ENCODE results near the gene ARL15. TPM values are rescaled to one million over a fixed set of nuclear protein-coding genes. Genes with fewer than 3 reads are reported as not detected.

ARL15 gene
- total and polyA plus RNA-seq, 2 donors (not counting 3 experiments of a cell fraction or from before 2014, with no cell fraction given): 11.9 to 24.4 TPM

- no peaks in the 10 kb centered on the region for H3K36me3 ChIP-seq (ENCODE audit: control insufficient read depth in 2 of 2, extremely low read depth in 1 of 2, insufficient read depth in 2 of 2, low read length in 2 of 2)
- TF ChIP-seq EZH2 (IDR thresholded peaks at IDR 0.05; ENCODE audit: borderline replicate concordance, low read depth, low read length, severe bottlenecking): no peak
- TF ChIP-seq POLR2AphosphoS5 (IDR thresholded peaks at IDR 0.05; ENCODE audit: insufficient read depth, low read depth, low read length): no peak
- TF ChIP-seq JUN (IDR thresholded peaks at IDR 0.05; ENCODE audit: borderline replicate concordance, insufficient read depth, insufficient read length, low read depth): no peak
- no peak for TF ChIP-seq CTCF (IDR thresholded peaks at IDR 0.05; ENCODE audit: extremely low read depth in 1 of 2, insufficient read depth in 1 of 2, low read depth in 1 of 2, low read length in 2 of 2)
- TF ChIP-seq GATA2 (IDR thresholded peaks at IDR 0.05; ENCODE audit: insufficient read depth, insufficient read length, low read depth, low read length): no peak
- H3K79me2 ChIP-seq (ENCODE audit: control insufficient read depth, insufficient read depth, low read length): no peaks in the 10 kb centered on the region
- intact Hi-C loops (cut with micrococcal nuclease): no loop called here
- no peak overlapping the region for H2AFZ ChIP-seq (ENCODE audit: low read depth, low read length)
- no peaks in the 10 kb centered on the region for H3K27me3 ChIP-seq (ENCODE audit: control insufficient read depth in 2 of 2, insufficient read depth in 2 of 2, low read length in 2 of 2)
- no TSS peak for BruUV-seq (replicated peaks)
- dilution Hi-C loops (cut with MboI; ENCODE audit: extremely low pct_ligation_motif_present, low sequenced_read_pairs): no loop called here
- FAIRE-seq (no peak), DNase-seq (ENCODE audit: low read depth, low spot score) (no peak)
- no peaks in the 10 kb centered on the region for H4K20me1 ChIP-seq (replicated peaks; ENCODE audit: control insufficient read depth, extremely low read depth, insufficient read depth, low read length)
- POLR2A ChIA-PET: no interaction called here
- no peak overlapping the region for H3K9ac ChIP-seq (replicated peaks; ENCODE audit: extremely low read depth, insufficient read depth, low read length)
- no peaks in the 10 kb centered on the region for H3K9me3 ChIP-seq (replicated peaks; ENCODE audit: control insufficient read depth, insufficient read depth, low read length)
- CTCF ChIA-PET: interaction anchor here (1.4 kb wide), 1 partner anchor 8 kb away, joined by 4 read pairs; no protein-coding TSS in a partner anchor
- H3K4me3 ChIP-seq (replicated peaks in 1 of 3; ENCODE audit: insufficient read depth in 1 of 3, low read depth in 1 of 3, low read length in 3 of 3): no peak overlapping the region
- no peak overlapping the region for H3K4me2 ChIP-seq (ENCODE audit: insufficient read depth, low read length)
- H3K4me1 ChIP-seq (ENCODE audit: control insufficient read depth, extremely low read depth, insufficient read depth, low read length): peaks cover 7% of the 10 kb centered on the region
- H3K27ac ChIP-seq (ENCODE audit: insufficient read depth, low read depth, low read length): no peak overlapping the region
- H3K9me1 ChIP-seq (replicated peaks; ENCODE audit: control insufficient read depth, extremely low read depth, insufficient read depth, low read length): no peaks in the 10 kb centered on the region
Observed at GRCh38 chr5:54018438-54018837, 291.9 kb downstream of the ARL15 start.

DNA sequence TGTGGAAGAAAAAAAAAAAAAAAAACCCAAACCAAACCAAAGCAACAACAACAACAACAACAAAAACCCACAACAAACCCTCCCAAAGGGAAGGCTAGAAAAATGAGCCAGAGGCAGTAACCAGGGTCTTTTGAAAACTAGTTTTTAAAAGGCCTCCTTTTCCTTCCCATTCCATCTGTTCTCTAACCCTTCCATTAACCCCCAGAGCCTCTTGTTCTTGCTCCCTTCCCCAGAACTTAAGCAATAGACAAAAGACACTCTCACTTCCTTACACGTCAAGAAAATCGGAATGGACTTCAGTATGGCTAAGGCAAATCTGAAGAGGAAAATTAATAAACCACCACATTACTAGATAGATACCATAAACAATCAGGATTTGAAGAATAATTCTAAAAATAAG lies 292.8 kb downstream of the ARL15 start:
- Histone ChIP-seq H3K36me3 (ENCODE audit: control insufficient read depth in 2 of 2, extremely low read depth in 1 of 2, insufficient read depth in 2 of 2, low read length in 2 of 2) (no peaks in the 10 kb centered on the region), H2AFZ (ENCODE audit: low read depth, low read length) (no peak overlapping the region), H3K9me1 (replicated peaks; ENCODE audit: control insufficient read depth, extremely low read depth, insufficient read depth, low read length) (no peaks in the 10 kb centered on the region), H3K4me1 (ENCODE audit: control insufficient read depth, extremely low read depth, insufficient read depth, low read length) (peaks cover 7% of the 10 kb centered on the region), H3K9me3 (replicated peaks; ENCODE audit: control insufficient read depth, insufficient read depth, low read length) (no peaks in the 10 kb centered on the region), H3K4me2 (ENCODE audit: insufficient read depth, low read length) (no peak overlapping the region), H3K79me2 (ENCODE audit: control insufficient read depth, insufficient read depth, low read length) (no peaks in the 10 kb centered on the region), H3K4me3 (replicated peaks in 1 of 3; ENCODE audit: insufficient read depth in 1 of 3, low read depth in 1 of 3, low read length in 3 of 3) (no peak overlapping the region), H4K20me1 (replicated peaks; ENCODE audit: control insufficient read depth, extremely low read depth, insufficient read depth, low read length) (no peaks in the 10 kb centered on the region), H3K27me3 (ENCODE audit: control insufficient read depth in 2 of 2, insufficient read depth in 2 of 2, low read length in 2 of 2) (no peaks in the 10 kb centered on the region), H3K27ac (ENCODE audit: insufficient read depth, low read depth, low read length) (no peak overlapping the region), H3K9ac (replicated peaks; ENCODE audit: extremely low read depth, insufficient read depth, low read length) (no peak overlapping the region)
- intact Hi-C loops (cut with micrococcal nuclease) (no loop called here), dilution Hi-C loops (cut with MboI; ENCODE audit: extremely low pct_ligation_motif_present, low sequenced_read_pairs) (no loop called here)
- TF ChIP-seq JUN (IDR thresholded peaks at IDR 0.05; ENCODE audit: borderline replicate concordance, insufficient read depth, insufficient read length, low read depth) (no peak), POLR2A (IDR thresholded peaks at IDR 0.05; ENCODE audit: low read depth, low read length) (no peak), POLR2AphosphoS5 (IDR thresholded peaks at IDR 0.05; ENCODE audit: insufficient read depth, low read depth, low read length) (no peak), EZH2 (IDR thresholded peaks at IDR 0.05; ENCODE audit: borderline replicate concordance, low read depth, low read length, severe bottlenecking) (no peak), CTCF (IDR thresholded peaks at IDR 0.05; ENCODE audit: extremely low read depth in 1 of 2, insufficient read depth in 1 of 2, low read depth in 1 of 2, low read length in 2 of 2) (no peak), GATA2 (IDR thresholded peaks at IDR 0.05; ENCODE audit: insufficient read depth, insufficient read length, low read depth, low read length) (no peak), MYC (IDR thresholded peaks at IDR 0.05; ENCODE audit: low read depth, low read length) (no peak), FOS (IDR thresholded peaks at IDR 0.05; ENCODE audit: borderline replicate concordance, insufficient read depth, low read length) (no peak), MAX (IDR thresholded peaks at IDR 0.05; ENCODE audit: insufficient read depth, insufficient read length) (no peak)
- CTCF ChIA-PET: interaction anchor here (1.1 kb wide), 1 partner anchor 212 kb away, joined by 3 read pairs; no protein-coding TSS in a partner anchor
- BruUV-seq (replicated peaks): no TSS peak
- POLR2A ChIA-PET: no interaction called here
- no peak for DNase-seq (ENCODE audit: low read depth, low spot score)
- no peak for FAIRE-seq

Data from endothelial cell of umbilical vein (primary cell).